ENCODE measurements around the gene DNER.
A peak's percentile ranks its signal among the peaks of the same experiment; 100 is the strongest.

Gene DNER

DNA sequence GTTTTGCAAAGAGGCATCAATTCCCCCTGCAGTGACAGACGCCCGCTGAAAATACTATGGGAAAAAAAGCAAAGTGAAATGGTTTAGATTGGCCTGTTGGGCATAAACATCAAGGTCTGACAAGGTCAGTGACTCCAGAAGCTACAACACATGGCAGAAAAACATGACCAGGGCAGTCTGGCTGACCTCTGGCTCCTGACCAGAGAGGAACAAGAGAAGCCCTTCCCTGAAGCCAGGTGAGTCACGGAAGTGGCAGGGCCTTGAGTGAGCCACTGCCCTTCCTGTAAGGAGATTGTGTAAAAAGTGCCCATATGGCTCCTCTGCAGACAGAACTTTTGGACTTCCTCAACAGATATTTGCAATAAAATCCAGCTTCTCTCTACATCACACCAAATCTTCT is 72.0 kb downstream of the DNER start:
- H3K27ac ChIP-seq (ENCODE audit: poor library complexity, severe bottlenecking): peak overlapping the region; percentile 14
- no peaks in the 10 kb centered on the region for H3K27me3 ChIP-seq (ENCODE audit: insufficient read depth, poor library complexity, severe bottlenecking)
- H3K9me3 ChIP-seq (ENCODE audit: severe bottlenecking): no peaks in the 10 kb centered on the region
- no peaks in the 10 kb centered on the region for H3K36me3 ChIP-seq (ENCODE audit: low read depth)
- TF ChIP-seq, protein P1, sequence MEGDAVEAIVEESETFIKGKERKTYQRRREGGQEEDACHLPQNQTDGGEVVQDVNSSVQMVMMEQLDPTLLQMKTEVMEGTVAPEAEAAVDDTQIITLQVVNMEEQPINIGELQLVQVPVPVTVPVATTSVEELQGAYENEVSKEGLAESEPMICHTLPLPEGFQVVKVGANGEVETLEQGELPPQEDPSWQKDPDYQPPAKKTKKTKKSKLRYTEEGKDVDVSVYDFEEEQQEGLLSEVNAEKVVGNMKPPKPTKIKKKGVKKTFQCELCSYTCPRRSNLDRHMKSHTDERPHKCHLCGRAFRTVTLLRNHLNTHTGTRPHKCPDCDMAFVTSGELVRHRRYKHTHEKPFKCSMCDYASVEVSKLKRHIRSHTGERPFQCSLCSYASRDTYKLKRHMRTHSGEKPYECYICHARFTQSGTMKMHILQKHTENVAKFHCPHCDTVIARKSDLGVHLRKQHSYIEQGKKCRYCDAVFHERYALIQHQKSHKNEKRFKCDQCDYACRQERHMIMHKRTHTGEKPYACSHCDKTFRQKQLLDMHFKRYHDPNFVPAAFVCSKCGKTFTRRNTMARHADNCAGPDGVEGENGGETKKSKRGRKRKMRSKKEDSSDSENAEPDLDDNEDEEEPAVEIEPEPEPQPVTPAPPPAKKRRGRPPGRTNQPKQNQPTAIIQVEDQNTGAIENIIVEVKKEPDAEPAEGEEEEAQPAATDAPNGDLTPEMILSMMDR (IDR thresholded peaks at IDR 0.05; ENCODE audit: poor library complexity, severe bottlenecking): no peak
- H3K4me3 ChIP-seq (ENCODE audit: severe bottlenecking): no peak overlapping the region
- DNase-seq (ENCODE audit: low spot score) (no peak), ATAC-seq (ENCODE audit: low read depth) (peak; percentile 94)
- peaks cover 11% of the 10 kb centered on the region for H3K4me1 ChIP-seq (ENCODE audit: insufficient read depth, poor library complexity, severe bottlenecking)

DNA sequence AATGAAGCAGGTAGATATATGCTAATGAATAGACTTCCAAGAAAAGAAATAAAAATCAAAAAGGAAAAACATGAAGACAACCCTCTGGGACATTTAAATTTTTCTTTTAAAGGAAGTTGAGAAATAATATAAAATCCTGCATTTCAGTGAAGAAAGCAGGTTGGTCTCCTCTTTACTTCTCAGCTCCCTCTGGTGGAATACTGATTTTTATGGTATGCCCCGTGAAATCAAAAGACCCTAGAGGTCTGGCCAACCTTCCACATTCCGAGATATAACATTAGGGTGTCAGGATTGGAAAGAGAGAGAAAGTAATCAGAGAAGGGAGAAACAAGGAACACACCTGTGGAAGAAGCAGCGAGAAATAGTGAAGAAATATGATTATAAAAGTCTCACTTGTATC is 72.7 kb downstream of the DNER start:
- no peaks in the 10 kb centered on the region for H3K36me3 ChIP-seq (ENCODE audit: low read depth)
- TF ChIP-seq, protein P1 (IDR thresholded peaks at IDR 0.05; ENCODE audit: poor library complexity, severe bottlenecking): no peak
- H3K27ac ChIP-seq (ENCODE audit: poor library complexity, severe bottlenecking): no peak overlapping the region
- peaks cover 11% of the 10 kb centered on the region for H3K4me1 ChIP-seq (ENCODE audit: insufficient read depth, poor library complexity, severe bottlenecking)
- H3K9me3 ChIP-seq (ENCODE audit: severe bottlenecking): no peaks in the 10 kb centered on the region
- no peak for DNase-seq (ENCODE audit: low spot score)
- no peaks in the 10 kb centered on the region for H3K27me3 ChIP-seq (ENCODE audit: insufficient read depth, poor library complexity, severe bottlenecking)
- no peak overlapping the region for H3K4me3 ChIP-seq (ENCODE audit: severe bottlenecking)
- ATAC-seq (ENCODE audit: low read depth): no peak

DNA sequence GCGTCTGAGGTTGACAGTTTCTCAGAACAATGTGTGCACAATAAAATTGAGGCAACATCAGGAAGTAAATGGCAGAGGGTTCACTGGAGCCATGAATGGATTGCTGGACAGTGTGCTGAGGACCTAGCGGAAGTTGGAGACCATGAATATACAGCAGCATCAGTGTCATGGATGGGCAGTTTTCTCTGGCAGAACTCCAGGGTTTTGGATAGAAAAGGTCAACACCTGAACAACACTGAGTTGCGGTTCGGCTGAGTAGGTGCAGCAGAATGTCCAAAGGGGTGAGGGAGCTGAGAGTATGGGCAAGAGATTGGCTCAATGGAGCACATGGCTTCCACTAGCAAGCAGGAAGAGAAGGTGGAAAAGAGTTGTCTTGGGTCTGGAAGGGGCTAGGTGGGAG is 73.7 kb downstream of the DNER start:
- TF ChIP-seq, protein P1 (IDR thresholded peaks at IDR 0.05; ENCODE audit: poor library complexity, severe bottlenecking): no peak
- H3K9me3 ChIP-seq (ENCODE audit: severe bottlenecking): no peaks in the 10 kb centered on the region
- ATAC-seq (ENCODE audit: low read depth) (no peak), DNase-seq (ENCODE audit: low spot score) (no peak)
- no peak overlapping the region for H3K27ac ChIP-seq (ENCODE audit: poor library complexity, severe bottlenecking)
- H3K4me1 ChIP-seq (ENCODE audit: insufficient read depth, poor library complexity, severe bottlenecking): peaks cover 11% of the 10 kb centered on the region
- H3K36me3 ChIP-seq (ENCODE audit: low read depth): no peaks in the 10 kb centered on the region
- no peak overlapping the region for H3K4me3 ChIP-seq (ENCODE audit: severe bottlenecking)
- no peaks in the 10 kb centered on the region for H3K27me3 ChIP-seq (ENCODE audit: insufficient read depth, poor library complexity, severe bottlenecking)

DNA sequence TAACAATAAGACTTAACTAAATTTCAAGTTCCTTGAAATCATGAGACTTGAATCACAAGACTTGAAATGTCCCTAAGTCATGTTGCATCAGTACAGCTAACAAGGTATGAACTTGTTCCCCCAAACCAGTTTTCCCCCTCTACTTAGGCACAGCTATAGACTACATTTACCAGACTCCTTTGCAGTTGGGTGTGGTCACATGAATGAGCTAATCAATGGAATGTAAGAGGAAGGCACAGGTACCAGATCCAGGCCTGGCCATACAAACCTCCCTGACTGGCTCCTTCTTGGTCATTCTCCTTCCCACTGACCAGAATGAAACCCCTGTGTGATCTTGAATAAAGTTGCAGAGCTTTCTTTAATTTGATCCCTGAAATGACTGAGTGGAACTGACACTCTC is 77.8 kb downstream of the DNER start:
- Histone ChIP-seq H3K27ac (ENCODE audit: poor library complexity, severe bottlenecking) (no peak overlapping the region), H3K4me1 (ENCODE audit: insufficient read depth, poor library complexity, severe bottlenecking) (no peaks in the 10 kb centered on the region), H3K4me3 (ENCODE audit: severe bottlenecking) (no peak overlapping the region), H3K9me3 (ENCODE audit: severe bottlenecking) (no peaks in the 10 kb centered on the region), H3K36me3 (ENCODE audit: low read depth) (no peaks in the 10 kb centered on the region), H3K27me3 (ENCODE audit: insufficient read depth, poor library complexity, severe bottlenecking) (no peaks in the 10 kb centered on the region)
- no peak for DNase-seq (ENCODE audit: low spot score)
- ATAC-seq (ENCODE audit: low read depth): peak; percentile 58; the same call in 2 of the 3 replicates
- TF ChIP-seq, protein P1 (IDR thresholded peaks at IDR 0.05; ENCODE audit: poor library complexity, severe bottlenecking): no peak

DNA sequence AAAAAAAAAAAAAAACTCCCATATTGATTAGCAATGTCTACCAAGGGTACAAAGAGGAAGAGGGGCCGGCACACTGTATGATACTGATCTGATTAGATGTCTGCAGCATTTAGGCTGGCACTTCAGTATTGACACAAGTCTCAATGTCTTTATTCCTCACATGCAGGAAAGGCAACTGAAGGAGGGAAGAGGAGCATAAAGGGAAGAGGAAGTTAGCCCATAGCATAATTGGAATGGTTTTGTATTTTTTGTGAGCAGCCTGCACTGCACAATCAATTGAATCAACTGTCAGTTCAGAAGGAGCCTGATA is 79.0 kb downstream of the DNER start:
- no peak for DNase-seq (ENCODE audit: low spot score)
- Histone ChIP-seq H3K27me3 (ENCODE audit: insufficient read depth, poor library complexity, severe bottlenecking) (no peaks in the 10 kb centered on the region), H3K9me3 (ENCODE audit: severe bottlenecking) (no peaks in the 10 kb centered on the region), H3K4me3 (ENCODE audit: severe bottlenecking) (no peak overlapping the region), H3K4me1 (ENCODE audit: insufficient read depth, poor library complexity, severe bottlenecking) (no peaks in the 10 kb centered on the region), H3K27ac (ENCODE audit: poor library complexity, severe bottlenecking) (no peak overlapping the region), H3K36me3 (ENCODE audit: low read depth) (no peaks in the 10 kb centered on the region)
- no peak for ATAC-seq (ENCODE audit: low read depth)
- TF ChIP-seq, protein P1 (IDR thresholded peaks at IDR 0.05; ENCODE audit: poor library complexity, severe bottlenecking): no peak

Measured in RWPE2 (cell line).